ENCODE data around the gene MYO6.

MYO6 gene

DNA sequence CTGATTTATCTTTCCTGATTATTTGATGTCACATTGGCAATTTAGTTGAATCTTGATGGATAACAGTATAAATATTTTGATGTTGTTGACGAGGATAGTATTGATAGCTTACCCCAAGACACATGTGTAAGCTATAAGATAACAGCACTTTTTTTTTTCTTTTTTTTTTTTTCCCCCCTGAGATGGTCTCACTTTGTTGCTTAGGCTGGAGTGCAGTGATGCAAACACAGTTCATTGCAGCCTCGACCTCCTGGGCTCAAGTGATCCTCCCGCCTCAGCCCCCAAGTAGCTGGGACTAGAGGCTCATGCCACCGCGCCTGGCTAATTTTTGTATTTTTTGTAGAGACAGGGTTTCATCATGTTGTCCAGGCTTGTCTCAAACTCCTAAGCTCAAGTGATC is 21.8 kb downstream of the MYO6 start:
- no peak for DNase-seq

DNA sequence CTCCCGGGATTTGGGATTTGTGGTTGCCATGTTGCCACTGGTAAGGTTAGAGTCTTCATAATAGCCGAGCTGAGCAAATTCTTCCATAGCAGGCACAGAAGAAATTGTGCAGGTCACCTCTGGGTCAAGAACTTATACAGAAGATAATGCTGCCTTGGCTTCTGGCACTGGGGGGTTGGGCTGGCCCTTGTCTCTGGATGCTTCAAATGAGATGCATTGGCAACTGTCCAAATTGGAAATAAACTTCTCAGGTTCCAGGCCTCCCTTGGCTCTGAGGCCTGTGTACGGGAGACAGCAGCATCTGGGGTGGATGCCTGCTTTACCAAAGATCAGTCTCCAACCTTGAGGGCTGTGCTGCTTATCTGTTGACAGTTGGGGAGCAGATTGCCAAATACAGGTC is 26.2 kb downstream of the MYO6 start:
- no peak for DNase-seq

DNA sequence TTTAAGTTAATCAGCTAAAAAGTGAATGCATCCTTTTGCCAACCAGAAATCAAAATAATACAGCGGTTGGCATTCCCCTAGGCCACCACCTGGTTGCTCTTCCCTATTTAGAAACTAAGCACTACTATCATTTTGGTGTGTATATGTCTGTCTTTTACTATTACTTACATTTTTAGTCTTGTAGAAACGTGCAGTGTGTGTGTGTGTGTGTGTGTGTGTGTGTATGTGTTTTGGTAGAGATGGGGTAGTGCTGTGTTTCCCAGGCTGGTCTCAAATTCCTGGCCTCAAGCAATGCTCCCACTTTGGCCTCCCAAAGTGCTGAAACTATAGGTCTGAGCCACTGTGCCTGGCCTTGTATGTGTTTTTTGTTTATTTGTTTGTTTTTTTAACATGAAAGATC is 27.4 kb downstream of the MYO6 start:
- DNase-seq, result no peak

DNA sequence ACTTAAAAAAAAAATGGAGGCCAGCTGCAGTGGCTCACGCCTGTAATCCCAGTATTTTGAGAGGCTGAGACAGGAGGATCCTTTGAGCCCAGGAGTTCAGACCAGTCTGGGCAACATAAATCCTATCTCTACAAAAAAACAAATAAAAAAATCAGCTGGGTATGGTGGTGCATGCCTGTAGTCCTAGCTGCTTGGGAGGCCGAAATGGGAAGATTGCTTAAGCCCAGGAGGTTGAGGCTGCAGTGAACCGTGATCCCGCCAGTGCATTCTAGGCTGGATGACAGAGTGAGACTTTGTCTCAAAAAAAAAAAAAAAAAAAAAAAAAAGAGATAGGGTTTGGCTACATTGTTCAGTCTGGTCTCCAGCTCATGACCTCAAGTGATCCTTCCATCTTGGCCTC is 29.7 kb downstream of the MYO6 start:
- DNase-seq, result no peak

DNA sequence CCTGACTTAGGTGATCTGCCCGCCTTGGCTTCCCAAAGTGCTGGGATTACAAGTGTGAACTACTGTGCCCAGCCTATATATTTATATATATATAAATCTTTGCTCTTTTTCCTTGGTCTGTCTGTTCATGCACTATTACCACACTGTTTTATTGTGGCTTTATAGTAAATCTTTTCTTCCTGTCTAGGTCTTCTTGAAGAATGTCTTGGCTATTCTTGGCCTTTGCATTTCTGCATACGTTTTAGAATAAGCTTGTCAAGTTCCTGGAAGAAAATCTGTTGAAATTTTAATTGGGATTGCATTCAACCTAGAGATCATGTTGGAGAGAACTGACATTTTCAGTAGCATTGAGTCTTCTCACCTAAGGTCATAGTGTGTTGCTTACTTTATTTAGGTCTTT is 37.1 kb downstream of the MYO6 start:
- DNase-seq, result no peak

DNA sequence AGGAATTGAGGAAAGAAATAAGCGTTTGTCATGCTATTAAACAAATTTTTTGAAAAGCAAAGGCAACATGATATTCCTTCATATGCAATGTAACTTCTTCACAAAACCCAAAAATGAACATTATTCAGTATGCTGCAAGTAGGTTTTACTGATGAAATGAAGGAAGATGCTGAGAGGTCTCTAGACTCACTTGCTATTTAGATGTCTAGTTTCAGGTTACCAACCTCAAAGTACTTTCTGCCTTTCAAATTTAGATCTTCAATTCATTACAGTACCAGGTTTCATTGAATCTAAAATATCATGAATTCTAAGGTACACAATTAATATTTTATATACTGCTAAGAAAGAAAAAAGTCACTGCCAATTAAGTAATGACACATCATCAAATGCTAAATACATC is 39.9 kb downstream of the MYO6 start:
- DNase-seq, result no peak

DNA sequence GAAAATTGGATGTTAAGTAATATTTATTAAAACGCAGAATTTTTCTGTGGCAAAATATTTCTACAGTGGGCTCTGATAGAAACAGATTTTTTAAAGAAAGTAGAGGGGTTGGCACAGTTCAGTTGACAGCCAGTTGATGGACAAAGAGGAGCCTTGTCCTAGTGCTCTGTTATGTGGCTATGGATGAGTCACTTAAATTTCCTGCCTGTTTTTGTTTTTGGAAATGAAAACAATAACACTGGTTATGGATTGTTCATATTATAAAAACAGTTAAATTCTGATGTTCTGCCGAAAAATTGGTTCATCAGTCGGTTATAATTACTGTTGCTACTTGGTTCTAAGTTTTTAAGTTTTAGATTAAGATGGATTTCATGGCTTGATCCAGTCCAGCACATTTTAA is 42.8 kb downstream of the MYO6 start:
- no peak for DNase-seq

DNA sequence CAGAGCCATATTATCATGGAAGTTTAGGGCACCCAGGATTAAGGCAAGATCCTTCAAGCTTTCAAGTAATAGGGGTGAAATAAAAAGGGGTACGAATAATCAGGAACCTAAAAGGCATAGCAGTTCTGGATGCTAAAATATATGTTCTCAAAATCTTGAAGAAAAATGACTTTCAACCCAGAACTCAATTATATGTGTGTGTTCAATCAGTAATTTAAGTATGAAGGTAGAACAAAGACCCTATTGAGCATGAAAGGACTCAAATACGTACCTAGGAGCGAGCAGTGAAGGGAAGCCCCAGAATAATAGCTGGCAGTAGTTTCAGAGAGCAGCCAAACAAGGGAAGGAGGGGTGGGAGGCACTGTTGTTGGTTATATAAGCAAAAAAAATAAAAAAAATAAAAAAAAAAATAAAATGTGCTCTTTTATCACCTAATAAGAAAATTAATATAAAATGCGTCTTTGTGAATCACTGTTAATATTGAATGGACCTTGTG is 45.4 kb downstream of the MYO6 start:
- no peak for DNase-seq

DNA sequence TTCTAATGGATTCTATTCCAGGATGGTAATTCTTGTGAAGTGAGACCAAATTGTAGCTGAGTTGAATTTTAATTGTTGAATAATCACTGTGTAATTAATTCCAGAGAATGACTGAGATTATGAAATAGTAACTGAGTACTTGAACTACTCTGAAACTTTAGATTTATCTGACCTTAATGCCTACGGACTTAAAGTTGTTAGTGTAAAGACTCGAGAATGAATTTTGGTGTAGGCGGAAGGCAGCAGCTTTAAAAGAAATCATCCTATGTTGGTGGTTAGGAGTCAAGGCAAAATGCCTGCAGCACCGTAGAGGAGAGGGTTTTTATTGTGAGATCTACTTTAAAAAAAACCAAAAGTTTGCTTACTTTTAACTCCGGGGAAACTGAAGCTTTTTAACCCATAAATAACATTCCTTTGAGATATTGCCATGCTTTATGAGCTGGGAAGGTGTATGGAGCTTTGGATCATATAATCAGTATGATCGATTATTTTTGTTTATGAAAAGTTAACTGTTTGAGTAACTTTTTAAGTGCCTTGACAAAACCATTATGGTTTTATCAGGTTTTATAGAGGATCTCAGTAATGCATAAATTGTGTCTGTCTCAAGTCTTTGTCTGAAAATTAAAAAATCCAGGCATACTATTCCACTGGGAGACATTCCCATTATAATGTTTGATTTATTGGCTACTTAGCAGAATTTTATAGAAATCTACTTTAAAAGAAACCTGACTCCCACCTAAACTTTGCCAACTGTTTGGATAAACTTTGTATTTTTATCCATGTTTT is 46.1 kb downstream of the MYO6 start:
- no peak for DNase-seq

DNA sequence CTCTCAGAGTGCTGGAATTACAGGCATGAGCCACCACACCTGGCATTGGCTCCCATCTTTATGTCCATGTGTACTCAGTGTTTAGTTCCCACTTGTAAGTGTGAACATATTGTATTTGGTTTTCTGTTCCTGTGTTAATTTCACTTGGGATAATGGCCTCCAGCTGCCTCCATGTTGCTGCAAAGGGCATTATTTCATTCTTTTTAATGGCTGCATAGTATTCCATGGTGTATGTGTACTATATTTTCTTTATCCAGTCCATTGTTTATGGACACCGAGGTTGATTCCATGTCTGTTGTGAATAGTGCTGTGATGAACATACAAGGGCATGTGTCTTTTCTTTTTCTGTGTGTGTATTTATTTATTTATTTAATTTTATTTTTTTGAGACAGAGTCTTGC is 47.7 kb downstream of the MYO6 start:
- no peak for DNase-seq

DNA sequence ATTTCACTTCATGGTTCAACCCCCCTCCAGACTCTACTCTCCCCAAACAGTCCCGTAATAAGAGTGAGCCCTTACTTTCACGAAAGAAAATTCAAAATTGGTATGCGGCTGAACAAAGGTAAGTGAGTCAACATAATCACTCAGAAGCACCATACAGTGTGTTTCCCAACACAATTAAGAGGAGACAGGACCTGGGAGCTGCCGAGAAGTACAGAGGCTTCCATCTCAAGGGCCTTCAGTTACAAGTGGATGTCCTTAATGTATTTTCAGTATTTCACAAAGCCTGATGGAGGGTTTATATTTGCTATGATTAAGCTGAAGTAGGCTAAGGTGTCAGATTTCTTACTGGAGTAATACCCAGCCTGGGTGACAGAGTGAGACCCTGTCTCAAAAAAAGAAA is 51.1 kb downstream of the MYO6 start:
- DNase-seq, result no peak

DNA sequence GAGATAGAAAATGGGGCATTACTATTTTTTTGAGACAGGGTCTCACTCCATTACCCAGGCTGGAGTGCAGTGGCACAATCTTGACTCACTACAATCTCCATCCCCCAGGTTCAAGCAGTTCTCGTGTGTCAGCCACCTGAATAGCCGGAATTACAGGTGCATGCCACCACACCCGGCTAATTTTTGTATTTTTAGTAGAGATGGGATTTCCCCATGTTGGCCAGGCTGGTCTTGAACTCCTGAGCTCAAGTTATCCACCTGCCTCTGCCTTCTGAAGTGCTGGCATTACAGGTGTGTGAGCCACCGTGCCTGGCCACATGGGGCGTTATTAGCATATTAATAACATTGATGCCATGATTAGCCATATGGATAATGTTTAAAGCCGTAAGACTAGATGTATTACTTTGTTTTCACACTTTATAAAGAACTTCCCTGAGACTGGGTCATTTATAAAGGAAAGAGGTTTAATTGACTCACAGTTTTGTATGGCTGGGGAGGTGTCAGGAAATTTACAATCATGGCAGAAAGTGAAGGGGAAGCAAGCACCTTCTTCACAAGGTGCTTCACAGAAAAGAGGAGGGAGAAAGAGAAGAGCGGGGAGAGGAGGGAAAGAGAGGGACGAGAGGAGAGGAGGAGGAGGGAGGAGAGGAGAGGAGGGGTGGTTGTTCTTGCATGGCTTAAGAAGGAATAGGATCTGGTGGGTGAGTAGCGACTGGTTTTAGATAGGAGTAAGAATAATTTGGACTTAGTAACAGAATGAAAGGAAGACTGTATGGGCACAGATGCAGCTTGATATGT is 51.9 kb downstream of the MYO6 start:
- no peak for DNase-seq

DNA sequence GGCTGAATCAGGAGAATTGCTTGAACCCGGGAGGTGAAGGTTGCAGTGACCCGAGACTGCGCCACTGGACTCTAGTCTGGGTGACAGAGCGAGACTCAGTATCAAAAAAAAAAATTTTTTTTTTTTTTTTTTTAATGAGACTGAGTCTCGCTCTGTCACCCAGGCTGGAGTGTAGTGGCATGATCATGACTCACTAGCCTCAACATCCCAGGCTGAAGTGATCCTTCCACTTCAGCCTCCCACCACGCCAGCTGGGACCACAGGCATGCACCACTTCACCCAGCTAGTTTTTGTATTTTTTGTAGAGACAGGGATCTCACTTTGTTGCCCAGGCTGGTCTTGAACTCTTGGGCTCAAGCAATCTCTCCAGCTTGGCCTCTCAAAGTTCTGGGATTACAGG is 53.3 kb downstream of the MYO6 start:
- no peak for DNase-seq

DNA sequence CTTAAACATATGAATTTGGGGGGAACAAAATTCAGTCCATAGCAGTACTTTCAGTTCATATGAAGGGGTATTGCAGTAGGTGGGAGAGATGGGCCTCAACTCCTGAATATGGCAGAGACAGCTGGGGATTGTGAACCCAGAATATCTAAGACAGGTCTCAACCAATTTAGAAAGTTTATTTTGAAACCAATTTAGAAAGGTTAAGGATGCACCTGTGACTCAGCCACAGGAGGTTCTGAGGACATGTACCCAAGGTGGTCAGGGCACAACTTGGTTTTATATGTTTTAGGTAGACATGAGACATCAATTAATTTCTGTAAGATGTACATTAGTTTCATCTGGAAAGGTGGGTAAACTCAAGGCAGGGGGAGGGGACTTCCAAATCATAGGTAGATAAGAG is 59.5 kb downstream of the MYO6 start:
- DNase-seq, result no peak

DNA sequence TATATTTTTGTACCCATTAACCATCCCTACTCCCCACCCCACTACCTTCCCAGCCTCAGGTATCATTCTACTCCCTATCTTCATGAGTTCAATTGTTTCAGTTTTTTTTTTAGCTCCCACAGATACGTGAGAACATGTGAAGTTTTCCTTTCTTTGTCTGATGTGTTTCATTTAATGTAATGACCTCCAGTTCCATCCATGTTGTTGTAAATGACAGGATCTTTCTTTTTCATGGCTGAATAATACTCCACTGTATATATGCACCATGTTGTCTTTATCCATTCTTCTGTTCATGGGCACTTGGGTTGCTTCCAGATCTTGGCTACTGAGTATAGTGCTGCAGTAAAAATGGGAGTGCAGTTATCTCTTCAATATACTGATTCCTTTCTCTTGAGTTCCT is 63.5 kb downstream of the MYO6 start:
- DNase-seq, result no peak

DNA sequence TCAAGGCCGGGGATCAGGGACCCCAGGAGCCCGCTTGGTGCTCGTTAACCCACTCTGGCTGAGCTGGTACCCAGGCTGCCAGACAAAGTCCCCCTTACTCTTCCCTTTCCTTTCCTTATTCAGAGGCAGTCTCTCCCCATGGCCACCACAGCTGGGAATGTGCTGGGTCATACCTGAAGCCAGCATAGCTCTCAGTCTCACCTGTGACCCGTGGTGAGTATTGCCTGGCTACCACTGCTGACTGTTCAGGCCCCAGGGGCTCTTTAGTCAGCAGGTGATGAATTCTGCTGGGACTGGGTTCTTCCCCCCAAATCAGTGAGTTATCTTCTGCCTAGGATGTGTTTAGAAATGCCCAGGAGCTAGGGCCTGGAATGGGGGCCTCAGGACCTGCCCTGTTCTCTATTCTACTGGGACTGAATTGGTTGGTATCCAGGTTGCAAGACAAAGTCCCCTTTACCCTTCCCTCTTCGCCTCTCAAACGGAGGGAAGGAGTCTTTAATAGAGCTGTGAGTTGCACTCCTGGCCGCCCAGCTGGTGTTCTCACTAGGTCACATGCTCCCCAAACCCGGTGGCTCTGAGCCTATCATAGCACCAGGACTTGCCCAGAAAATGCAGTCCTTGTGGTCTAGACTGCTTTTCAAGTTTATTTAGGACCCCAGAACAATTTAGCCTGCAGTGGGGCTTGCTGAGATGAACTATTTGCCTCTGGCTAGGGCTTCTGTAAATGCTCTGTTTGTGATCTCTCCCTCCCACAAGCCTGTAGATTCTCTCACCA is 64.6 kb downstream of the MYO6 start:
- DNase-seq, result no peak

DNA sequence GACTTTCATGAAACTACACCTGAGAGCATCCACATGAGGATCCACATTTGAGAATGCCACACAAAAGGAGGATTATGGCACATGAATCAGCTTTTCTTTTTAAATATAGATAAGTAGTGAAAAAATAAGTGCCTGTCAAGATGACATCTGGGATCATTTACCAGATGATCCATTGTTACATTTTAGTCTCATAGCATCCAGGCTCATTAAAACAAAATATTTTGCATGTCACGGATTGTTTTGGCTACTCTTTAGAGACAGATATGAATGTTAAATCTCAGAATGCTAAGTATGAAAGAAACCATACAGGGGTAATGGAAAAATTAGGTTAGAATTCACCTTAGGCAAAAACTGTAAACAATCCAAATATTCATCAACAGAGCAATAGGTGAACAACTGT is 66.7 kb downstream of the MYO6 start:
- DNase-seq, result no peak

DNA sequence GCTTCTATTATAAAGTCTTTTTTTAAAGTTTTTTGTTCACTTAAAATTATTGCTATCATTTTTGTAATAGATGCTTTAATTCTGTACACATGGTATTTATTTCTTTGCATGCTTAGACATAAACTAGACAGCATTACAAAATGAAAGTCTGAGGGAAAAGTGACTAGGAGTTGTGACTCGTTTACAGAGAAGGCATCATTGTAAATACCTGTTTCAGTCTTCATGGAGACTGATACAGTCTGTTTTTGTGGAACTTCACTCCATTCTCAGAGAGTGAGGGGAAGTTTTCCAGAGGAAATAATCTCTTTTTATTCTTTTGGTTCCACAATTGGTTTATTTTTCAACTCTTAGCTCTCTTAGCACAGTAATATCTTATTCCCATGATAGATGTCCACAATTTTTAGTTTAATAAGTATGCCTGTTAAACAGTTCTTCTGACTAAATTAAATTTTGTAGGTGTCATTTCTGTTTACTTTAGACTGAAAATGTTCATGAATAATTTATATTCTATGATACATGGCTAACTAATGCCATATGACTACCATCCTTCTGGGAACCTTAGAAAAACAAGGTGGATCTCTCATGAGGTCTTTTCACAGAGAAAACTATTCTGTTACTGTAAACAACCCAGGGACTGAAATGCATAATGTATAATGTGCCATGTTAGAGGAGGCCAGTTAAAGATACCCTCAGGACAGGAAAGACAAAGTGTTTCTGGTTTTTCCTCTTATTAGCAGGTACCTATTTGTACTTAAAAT is 69.2 kb downstream of the MYO6 start:
- no peak for DNase-seq

DNA sequence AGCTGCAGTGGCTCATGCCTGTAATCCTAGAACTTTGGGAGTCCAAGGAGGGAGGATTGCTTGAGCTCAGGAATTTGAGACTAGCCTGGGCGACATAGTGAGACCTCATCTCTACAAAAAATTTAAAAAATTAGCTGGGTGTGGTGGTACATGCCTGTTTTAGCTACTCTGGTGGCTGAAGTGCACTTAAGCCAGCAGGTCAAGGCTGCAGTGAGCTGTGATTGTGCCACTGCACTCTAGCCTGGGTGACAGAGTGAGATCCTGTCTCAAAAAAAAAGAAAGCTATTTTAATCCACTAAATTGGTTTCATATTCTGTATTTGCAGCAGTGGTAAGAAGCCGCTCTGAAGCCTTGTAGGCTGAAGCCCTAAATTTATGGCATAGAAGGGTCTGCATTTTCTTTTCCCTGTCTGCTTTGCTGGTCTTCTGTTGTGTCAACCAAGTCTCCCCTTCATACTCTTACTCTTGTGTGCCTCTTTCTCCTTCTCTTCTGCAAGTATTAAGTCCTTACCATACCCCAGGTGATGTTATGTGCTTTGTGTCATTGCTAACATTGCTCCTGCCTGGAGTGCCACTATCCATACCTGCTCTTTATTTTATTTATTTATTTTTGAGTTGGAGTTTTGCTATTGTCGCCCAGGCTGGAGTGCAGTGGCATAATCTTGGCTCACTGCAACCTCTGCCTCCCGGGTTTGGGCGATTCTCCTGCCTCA is 70.9 kb downstream of the MYO6 start:
- DNase-seq, result no peak

DNA sequence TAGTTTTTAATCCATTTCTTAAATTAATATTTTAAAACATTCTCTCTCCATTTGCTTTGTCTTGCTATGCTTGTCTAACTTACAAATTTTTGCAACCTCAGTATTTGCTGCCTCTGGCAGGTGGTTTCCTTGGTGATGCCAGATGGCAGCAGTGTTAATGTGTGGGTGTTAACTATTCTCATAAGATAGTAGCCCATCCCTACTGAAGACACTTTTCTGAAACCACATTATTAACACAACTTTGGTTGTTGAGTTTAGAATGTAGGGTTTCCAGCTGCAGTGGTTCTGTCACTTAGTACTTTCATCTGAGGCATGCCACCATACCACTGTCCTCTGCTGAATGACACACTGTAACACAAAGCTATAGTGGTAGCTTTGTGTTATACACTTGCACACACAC is 75.1 kb downstream of the MYO6 start:
- DNase-seq, result no peak

DNA sequence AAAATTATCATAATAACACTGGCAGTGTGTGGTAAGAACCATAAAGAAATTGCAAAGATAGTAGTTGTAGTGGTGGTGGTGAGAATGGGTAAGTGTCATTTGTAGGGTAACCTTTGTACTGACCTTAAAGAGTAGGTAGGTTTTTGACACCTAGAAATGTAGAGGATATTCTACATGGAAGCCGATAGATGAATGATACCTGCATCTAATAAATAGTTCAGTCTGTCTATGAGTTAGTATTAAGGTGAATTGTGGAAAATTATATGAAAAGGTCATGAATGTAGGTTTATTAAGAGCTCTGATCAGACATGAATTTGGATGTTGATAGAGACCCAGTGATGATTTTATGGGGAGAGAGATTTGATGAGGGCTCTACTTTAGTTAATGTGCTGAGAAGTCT is 78.1 kb downstream of the MYO6 start:
- DNase-seq, result no peak
